Stimulated activated CD4-positive, alpha-beta T cell treated with anti-CD3 and anti-CD28 coated beads, Interleukin-4, amount 100 ng/mL, for 24 hours (primary cell): ENCODE measurements around the gene RAD51AP1.

ENCODE experiments used
- DNase-seq: peaks from one replicate; pipeline ENCODE4 v3.0.0-alpha.2; 2020

Gene RAD51AP1

GRCh38 chr12:4603421-4603820 lies 64.7 kb downstream of the RAD51AP1 start:
- no peak for DNase-seq

GRCh38 chr12:4603946-4604345 lies 65.3 kb downstream of the RAD51AP1 start:
- DNase-seq, result no peak

- peak; percentile 84 for DNase-seq
Observed at GRCh38 chr12:4604684-4605193, 66.0 kb downstream of the RAD51AP1 start.

GRCh38 chr12:4607056-4607455 lies 68.4 kb downstream of the RAD51AP1 start:
- no peak for DNase-seq

GRCh38 chr12:4609071-4609470 lies 70.4 kb downstream of the RAD51AP1 start:
- no peak for DNase-seq
